ENCODE data around the gene CSPG4. TPM values are rescaled to one million over a fixed set of nuclear protein-coding genes. Genes with fewer than 3 reads are reported as not detected.
A peak's percentile ranks its signal among the peaks of the same experiment; 100 is the strongest.

Gene CSPG4
- total and polyA plus RNA-seq, 8 donors: 1.8 to 44.6 (median 20.3) TPM

GRCh38 chr15:75666823-75667501 is 45.7 kb downstream of the CSPG4 start:
- intact Hi-C loops (cut with DNase I; ENCODE audit: low total_unique reads): no loop called here
- peak overlapping the region; percentile 37 to 88 (median 79) for H3K27ac ChIP-seq
- peaks cover 0 to 7% (median 0%) of the 10 kb centered on the region in 4 donors for H3K36me3 ChIP-seq
- no peak overlapping the region for H3K4me3 ChIP-seq
- no peaks in the 10 kb centered on the region for H3K9me3 ChIP-seq
- no peaks in the 10 kb centered on the region for H3K27me3 ChIP-seq
- peak; percentile 65 to 93 for DNase-seq
- WGBS, 5 donors: 48 to 63% (median 49%) methylated on average over 15 of the region's 15 CpGs
- H3K4me1 ChIP-seq: peaks cover 34 to 71% (median 61%) of the 10 kb centered on the region in 4 donors
- no peak for TF ChIP-seq POLR2A (IDR thresholded peaks at IDR 0.05)
- TF ChIP-seq CTCF (IDR thresholded peaks at IDR 0.05): no peak
- TF ChIP-seq EP300 (IDR thresholded peaks at IDR 0.05): no peak
- peak; percentile 28 to 85 (median 64) for TF ChIP-seq POLR2AphosphoS5 (IDR thresholded peaks at IDR 0.05)

GRCh38 chr15:75663931-75664421 is 48.7 kb downstream of the CSPG4 start:
- peak overlapping the region; percentile 57 to 88 (median 84) for H3K27ac ChIP-seq
- DNase-seq: peak; percentile 68 to 78
- peaks cover 0 to 23% (median 9%) of the 10 kb centered on the region in 4 donors for H3K36me3 ChIP-seq
- intact Hi-C loops (cut with DNase I; ENCODE audit: low total_unique reads): no loop called here
- no peak overlapping the region for H3K4me3 ChIP-seq
- 27 to 62% (median 47%) methylated on average over 8 to 11 of the region's 11 CpGs for WGBS, 5 donors
- H3K9me3 ChIP-seq: no peaks in the 10 kb centered on the region
- TF ChIP-seq POLR2AphosphoS5 (IDR thresholded peaks at IDR 0.05): peak in 2 of 3 donors; percentile 42 to 62
- no peak for TF ChIP-seq CTCF (IDR thresholded peaks at IDR 0.05)
- peaks cover 61 to 91% (median 84%) of the 10 kb centered on the region in 4 donors for H3K4me1 ChIP-seq
- H3K27me3 ChIP-seq: no peaks in the 10 kb centered on the region

GRCh38 chr15:75662823-75663519 is 49.7 kb downstream of the CSPG4 start:
- 89 to 95% (median 94%) methylated on average over 5 to 9 of the region's 9 CpGs for WGBS, 5 donors
- DNase-seq: no peak
- Histone ChIP-seq H3K36me3 (peaks cover 9 to 33% (median 15%) of the 10 kb centered on the region in 4 donors), H3K27ac (peak overlapping the region; percentile 57 to 88 (median 84)), H3K4me3 (no peak overlapping the region), H3K27me3 (no peaks in the 10 kb centered on the region), H3K4me1 (peaks cover 65 to 98% (median 89%) of the 10 kb centered on the region in 4 donors), H3K9me3 (no peaks in the 10 kb centered on the region)
- no peak for TF ChIP-seq CTCF (IDR thresholded peaks at IDR 0.05)
- no peak for TF ChIP-seq POLR2A (IDR thresholded peaks at IDR 0.05)
- no peak for TF ChIP-seq POLR2AphosphoS5 (IDR thresholded peaks at IDR 0.05)
- TF ChIP-seq EP300 (IDR thresholded peaks at IDR 0.05): no peak
- intact Hi-C loops (cut with DNase I; ENCODE audit: low total_unique reads): no loop called here

GRCh38 chr15:75661756-75662140 is 50.9 kb downstream of the CSPG4 start:
- 55 to 88% (median 78%) methylated on average over 3 of the region's 3 CpGs for WGBS, 5 donors

More at GRCh38 chr15:75661756-75662140, 50.9 kb downstream of the CSPG4 start:
- Histone ChIP-seq H3K27ac (peak overlapping the region; percentile 62 to 88 (median 84)), H3K4me1 (peaks cover 55 to 86% (median 83%) of the 10 kb centered on the region in 4 donors), H3K4me3 (no peak overlapping the region), H3K9me3 (no peaks in the 10 kb centered on the region), H3K27me3 (no peaks in the 10 kb centered on the region), H3K36me3 (peaks cover 21 to 45% (median 28%) of the 10 kb centered on the region in 4 donors)
- no peak for DNase-seq
- intact Hi-C loops (cut with DNase I; ENCODE audit: low total_unique reads): no loop called here
- no peak for TF ChIP-seq POLR2A (IDR thresholded peaks at IDR 0.05)
- no peak for TF ChIP-seq POLR2AphosphoS5 (IDR thresholded peaks at IDR 0.05)
- no peak for TF ChIP-seq CTCF (IDR thresholded peaks at IDR 0.05)
- no peak for TF ChIP-seq EP300 (IDR thresholded peaks at IDR 0.05)
